Measurements from ENCODE around the gene ZNF217. TPM values are rescaled to one million over a fixed set of nuclear protein-coding genes. Genes with fewer than 3 reads are reported as not detected.

Gene ZNF217
- total and polyA plus RNA-seq, 10 of the 15 experiments (the other 5 are each of a cell fraction or from before 2014, with no cell fraction given): 8.5 to 76.6 (median 40.6) TPM

DNA sequence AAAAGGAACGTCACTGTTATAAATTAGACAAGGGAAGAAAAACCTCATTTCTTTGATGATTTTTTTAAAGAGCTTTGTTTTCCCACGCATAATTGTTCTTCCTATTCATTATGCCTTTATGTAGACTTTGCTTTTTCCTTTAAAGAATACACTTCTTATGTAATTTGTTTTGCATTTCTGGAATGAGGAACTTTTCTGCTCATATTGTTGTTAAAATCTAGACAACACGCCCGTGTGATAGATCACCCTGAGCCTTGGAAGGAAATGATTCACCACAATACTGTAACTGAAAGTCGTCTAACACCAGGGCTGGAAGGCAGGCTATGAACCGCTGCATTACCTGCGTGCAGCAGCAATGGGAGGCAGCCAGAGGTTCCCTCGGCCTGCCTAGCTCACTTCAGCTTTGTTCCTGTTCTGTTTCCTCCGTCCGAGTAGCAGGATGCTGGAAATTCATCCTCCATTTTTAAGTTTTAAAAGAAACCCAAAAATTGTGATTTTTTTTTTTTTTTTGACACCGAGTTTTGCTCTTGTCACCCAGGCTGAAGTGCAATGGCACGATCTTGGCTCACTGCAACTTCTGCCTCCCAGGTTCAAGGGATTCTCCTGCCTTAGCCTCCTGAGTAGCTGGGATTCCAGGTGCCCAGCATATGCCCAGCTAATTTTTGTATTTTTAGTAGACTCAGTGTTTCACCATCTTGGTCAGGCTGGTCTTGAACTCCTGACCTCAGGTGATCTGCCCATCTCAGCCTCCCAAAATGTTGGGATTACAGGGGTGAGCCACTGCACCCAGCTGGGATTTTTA, 49.6 kb upstream of the ZNF217 start:
- under 1% methylated on average over 12 of the region's 12 CpGs for WGBS (ENCODE audit: insufficient coverage, insufficient replicate concordance, low lambda C conversion rate, missing lambda C conversion rate)
- H3K9ac ChIP-seq (ENCODE audit: control insufficient read depth, insufficient read depth, low read length): peak overlapping the region; percentile 56
- BruUV-seq (replicated peaks): TSS peak; percentile 80
- ChIA-PET POLR2A (interaction anchor here (0.7 to 3.4 kb wide), 20 partner anchors 9 to 287 kb away, joined by 3 to 29 read pairs (median 4); no protein-coding TSS in a partner anchor), RAD21 (ENCODE audit: unreplicated experiment) (interaction anchor here (0.6 to 2.7 kb wide), 29 partner anchors 9 to 297 kb away, joined by 3 to 34 read pairs (median 4); no protein-coding TSS in a partner anchor), SMC1A (ENCODE audit: uncharacterized antibody, unreplicated experiment) (interaction anchor here (0.7 to 5.8 kb wide), 39 partner anchors 8 to 421 kb away, joined by 3 to 76 read pairs (median 5); no protein-coding TSS in a partner anchor), CTCF (interaction anchor here (1.0 to 1.5 kb wide), 12 partner anchors 8 to 419 kb away, joined by 3 to 11 read pairs (median 3); no protein-coding TSS in a partner anchor)
- no peaks in the 10 kb centered on the region for H3K79me2 ChIP-seq (ENCODE audit: control insufficient read depth, insufficient read depth, low read length)
- ATAC-seq: peak; percentile 99
- peak overlapping the region; percentile 88 for H3K27ac ChIP-seq (ENCODE audit: control insufficient read depth, insufficient read depth)
- intact Hi-C loops (cut with micrococcal nuclease; ENCODE audit: unreplicated experiment): loop anchor here (2.0 kb wide), 1 partner anchor 64 kb away; no protein-coding TSS in a partner anchor
- peak overlapping the region; percentile 9 for H2AFZ ChIP-seq (ENCODE audit: control insufficient read depth, low read depth, low read length)
- H4K20me1 ChIP-seq (ENCODE audit: control insufficient read depth, insufficient read depth): no peaks in the 10 kb centered on the region
- H3K4me1 ChIP-seq (ENCODE audit: control insufficient read depth, insufficient read depth, low read length): peaks cover 15% of the 10 kb centered on the region
- DNase-seq (ENCODE audit: low read depth, low spot score): peak; percentile 92
- H3K4me3 ChIP-seq: peak overlapping the region; percentile 37
- no peaks in the 10 kb centered on the region for H3K9me3 ChIP-seq (replicated peaks; ENCODE audit: control insufficient read depth, insufficient read depth, low read length)
- no peaks in the 10 kb centered on the region for H3K36me3 ChIP-seq (ENCODE audit: control insufficient read depth in 2 of 2, insufficient read depth in 2 of 2, low read length in 1 of 2)
- H3K27me3 ChIP-seq (replicated peaks in 1 of 2; ENCODE audit: control insufficient read depth in 2 of 2, insufficient read depth in 2 of 2, low read length in 1 of 2): no peaks in the 10 kb centered on the region
- in situ Hi-C loops (cut with MboI): no loop called here
- H3K4me2 ChIP-seq (ENCODE audit: control insufficient read depth, insufficient read depth): peak overlapping the region; percentile 81
- peak; percentile 99 for FAIRE-seq
- TF ChIP-seq FOXM1 (IDR thresholded peaks at IDR 0.05; ENCODE audit: low read depth, low read length): peak; percentile 45; the same call in 1 of the 2 replicates
- TF ChIP-seq BCL11A (IDR thresholded peaks at IDR 0.05; ENCODE audit: low read depth, low read length): peak; percentile 84; the same call in 1 of the 2 replicates
- TF ChIP-seq LARP7 (IDR thresholded peaks at IDR 0.05): no peak
- no peak for TF ChIP-seq RAD51 (IDR thresholded peaks at IDR 0.05)
- TF ChIP-seq CHD1 (IDR thresholded peaks at IDR 0.05; ENCODE audit: low read depth, low read length): no peak
- TF ChIP-seq KAT2A (conservative IDR thresholded peaks at IDR 0.05; ENCODE audit: control insufficient read depth, low read depth, low read length): no peak
- TF ChIP-seq PRDM15 (CRISPR knock-in tag; IDR thresholded peaks at IDR 0.05): no peak
- no peak for TF ChIP-seq CREB1 (IDR thresholded peaks at IDR 0.05; ENCODE audit: low read depth)
- TF ChIP-seq SIN3A (IDR thresholded peaks at IDR 0.05; ENCODE audit: low read depth, low read length): no peak
- TF ChIP-seq ZSCAN29 (IDR thresholded peaks at IDR 0.05): no peak
- no peak for TF ChIP-seq ESRRA (IDR thresholded peaks at IDR 0.05; ENCODE audit: low read length)
- peak; percentile 54; the same call in 1 of the 2 replicates for TF ChIP-seq SMARCA5 (IDR thresholded peaks at IDR 0.05)
- peak; percentile 80 for TF ChIP-seq RELB (IDR thresholded peaks at IDR 0.05; ENCODE audit: low read depth)
- peak; percentile 57; the same call in 1 of the 2 replicates for TF ChIP-seq MTA3 (IDR thresholded peaks at IDR 0.05; ENCODE audit: borderline replicate concordance, low read length)
- TF ChIP-seq POU2F2 (IDR thresholded peaks at IDR 0.05; ENCODE audit: borderline replicate concordance, low read depth, low read length): peak; percentile 88; the same call in 2 of the 3 replicates
- TF ChIP-seq HDAC2 (IDR thresholded peaks at IDR 0.05): no peak
- peak; percentile 85 for TF ChIP-seq POLR2AphosphoS5 (IDR thresholded peaks at IDR 0.05; ENCODE audit: low read length)

Measured in GM12878 (cell line).